HG02943 (cell line): ENCODE results near the gene YDJC.
A peak's percentile ranks its signal among the peaks of the same experiment; 100 is the strongest.
"Not testable (repeated sequence)": the region's sequence is repeated elsewhere in the genome, so short reads cannot be mapped to it uniquely, and the experiment has no call there.

ENCODE experiments used
- ATAC-seq: cut with Tn5 transposase; IDR thresholded peaks from one replicate; pipeline ENCODE4 v1.9.1; 2021; ENCODE audit warnings: mild to moderate bottlenecking, low read depth, moderate library complexity; ENCODE audit not compliant: unreplicated experiment

YDJC gene

DNA sequence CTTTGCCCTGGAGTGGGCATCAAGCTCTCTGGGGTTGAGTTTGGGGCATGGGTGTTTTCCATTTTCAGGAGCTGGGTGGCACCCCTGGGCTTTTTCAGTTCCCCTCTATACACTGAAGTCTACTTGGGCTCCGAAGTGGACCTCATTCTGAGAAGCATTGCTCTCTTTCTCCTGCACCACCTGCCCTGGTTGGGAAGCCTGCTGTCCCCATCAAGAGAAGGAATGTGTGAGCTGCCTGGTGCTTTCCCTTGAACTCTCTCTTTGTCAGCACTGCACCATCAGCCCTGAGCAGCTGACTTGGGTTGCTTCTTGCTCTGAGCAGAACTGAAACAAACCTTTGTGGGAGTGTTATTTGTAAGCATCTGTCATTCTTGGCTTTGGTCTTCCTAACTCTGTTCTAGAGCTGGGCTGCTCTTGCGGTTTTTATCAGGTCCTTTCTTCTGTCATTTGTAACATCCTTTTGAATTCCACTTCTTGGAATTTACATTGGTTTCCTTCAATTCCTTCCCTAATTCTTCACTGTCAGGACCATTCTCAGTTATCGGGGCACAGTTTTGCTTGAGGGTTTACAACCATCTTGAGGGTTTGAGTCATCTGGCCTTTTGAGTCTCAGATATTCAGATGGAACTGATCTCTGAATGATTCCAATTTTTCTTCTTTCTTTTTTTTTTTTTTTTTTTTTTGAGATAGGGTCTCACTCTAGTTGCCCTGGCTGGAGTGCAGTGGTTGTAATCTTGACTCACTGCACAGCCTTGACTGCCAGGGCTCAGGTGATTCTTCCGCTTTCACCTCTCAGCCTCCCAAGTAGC is 41.8 kb downstream of the YDJC start:
- ATAC-seq: peak; percentile 70

DNA sequence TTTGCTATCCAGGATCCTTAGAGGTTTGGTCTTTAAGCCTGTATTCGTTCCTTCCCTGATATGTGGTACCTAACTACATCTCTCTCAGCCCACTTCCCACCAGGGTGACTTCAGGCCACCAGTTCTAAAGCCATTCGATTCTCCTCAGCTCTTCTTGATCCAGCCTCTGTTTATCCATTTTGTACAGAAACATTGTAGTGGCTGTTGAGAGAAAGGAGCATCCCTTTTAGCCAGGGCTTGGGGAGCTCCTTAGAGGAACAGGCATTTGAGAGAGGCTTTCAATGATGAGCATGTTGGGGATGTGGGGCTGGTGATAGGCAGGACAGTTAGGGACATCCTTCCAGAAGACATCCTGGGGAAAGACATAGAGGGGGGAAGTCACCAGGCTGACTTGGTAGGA is 44.4 kb downstream of the YDJC start:
- no peak for ATAC-seq

DNA sequence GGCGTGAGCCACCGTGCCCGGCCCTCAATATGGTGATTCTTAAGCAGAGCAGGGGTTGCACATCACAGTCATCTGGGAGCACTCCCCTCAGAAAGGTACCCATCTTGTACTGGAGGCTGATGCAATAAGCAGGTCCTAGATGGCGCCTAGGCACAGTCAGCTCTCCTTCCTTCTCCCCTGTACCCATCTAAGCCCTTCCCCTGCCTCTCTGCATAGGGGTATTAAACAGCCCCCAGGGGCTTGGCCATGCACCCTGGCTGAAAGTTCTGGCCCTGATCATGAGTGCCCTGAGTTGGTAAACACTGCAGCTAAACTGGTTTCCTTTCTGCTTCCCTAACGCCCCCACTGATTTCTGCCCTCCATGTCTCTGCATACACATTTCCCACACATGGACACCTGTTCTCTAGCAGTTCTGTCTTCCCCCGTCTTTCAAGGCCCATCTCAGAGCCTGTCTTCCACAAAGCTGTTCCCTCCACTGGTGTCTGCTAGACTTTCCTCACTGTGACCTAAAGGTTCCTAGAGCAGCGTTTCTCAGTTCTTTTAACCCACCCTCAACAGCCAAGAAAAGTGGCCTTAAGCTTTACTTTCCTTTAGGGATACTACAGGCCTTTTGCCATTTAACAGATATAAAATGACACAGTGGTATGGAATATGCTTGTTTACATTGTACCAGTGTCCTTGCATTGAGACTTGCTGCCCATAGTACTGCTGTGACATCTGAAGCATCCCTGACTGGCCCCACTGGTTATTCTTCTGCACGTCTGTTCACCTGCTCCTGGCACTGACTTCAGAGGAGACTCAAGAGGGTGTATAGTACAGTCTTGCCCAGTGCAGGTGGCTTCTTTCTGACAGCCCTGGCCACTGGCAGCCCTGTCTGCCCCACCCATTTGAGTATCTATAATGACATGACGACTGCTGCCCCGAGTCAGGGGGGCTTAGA is 46.8 kb downstream of the YDJC start:
- ATAC-seq: no peak

DNA sequence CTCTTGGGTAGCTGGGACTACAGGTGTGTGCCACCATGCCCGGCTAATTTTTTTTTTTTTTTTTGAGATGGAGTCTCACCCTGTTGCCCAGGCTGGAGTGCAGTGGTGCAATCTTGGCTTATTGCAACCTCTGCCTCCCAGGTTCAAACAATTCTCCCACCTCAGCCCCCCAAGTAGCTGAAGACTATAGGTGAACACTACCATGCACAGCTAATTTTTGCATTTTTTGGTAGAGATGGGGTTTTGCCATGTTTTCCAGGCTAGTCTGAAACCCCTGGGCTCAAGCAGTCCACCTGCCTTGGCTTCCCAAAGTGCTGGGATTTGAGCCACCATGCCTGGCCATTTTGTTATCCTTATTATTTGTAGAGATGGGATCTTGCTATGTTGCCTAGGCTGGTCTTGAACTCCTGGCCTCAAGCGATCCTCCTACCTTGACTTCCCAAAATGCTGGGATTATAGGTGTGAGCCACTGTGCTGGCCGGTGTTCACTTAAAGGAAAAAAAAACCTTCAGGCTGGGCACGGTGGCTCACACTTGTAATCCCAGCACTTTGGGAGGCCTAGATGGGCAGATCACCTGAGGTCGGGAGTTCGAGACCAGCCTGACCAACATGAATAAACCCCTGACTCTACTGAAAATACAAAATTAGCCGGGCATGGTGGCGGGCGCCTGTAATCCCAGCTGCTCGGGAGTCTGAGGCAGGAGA is 48.7 kb downstream of the YDJC start:
- not testable (repeated sequence) for ATAC-seq

DNA sequence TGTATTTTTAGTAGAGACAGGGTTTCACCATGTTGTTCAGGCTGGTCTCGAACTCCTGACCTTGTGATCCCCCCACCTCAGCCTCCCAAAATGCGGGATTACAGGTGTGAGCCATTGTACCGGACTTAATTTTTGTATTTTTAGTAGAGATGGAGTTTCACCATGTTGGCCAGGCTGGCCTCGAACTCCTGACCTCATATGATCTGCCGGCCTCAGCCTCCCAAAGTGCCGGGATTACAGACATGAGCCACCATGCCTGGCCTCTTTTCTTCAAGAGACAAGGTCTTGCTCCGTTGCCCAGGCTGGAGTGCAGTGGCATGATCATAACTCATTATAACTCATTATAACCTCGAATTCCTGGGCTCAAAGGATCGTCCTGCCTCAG is 49.2 kb downstream of the YDJC start:
- not testable (repeated sequence) for ATAC-seq

DNA sequence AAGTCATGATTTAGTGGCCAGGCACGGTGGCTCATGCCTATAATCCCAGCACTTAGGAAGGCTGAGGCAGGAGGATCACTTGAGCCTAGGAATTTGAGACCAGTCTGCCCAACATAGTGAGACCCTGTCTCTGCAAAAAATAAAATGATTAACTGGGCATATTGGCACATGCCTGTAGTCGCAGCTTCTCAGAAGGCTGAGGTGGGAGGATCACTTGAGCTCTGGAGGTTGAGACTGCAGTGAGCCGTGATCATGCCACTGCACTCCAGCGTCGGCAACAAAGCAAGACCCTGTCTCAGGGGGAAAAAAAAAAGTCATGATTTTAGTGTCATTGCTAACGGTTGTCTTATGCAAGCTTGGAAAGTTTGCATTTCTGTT is 50.4 kb downstream of the YDJC start:
- ATAC-seq: no peak
